Left ventricle myocardium inferior (tissue), 1 donor: ENCODE measurements around the gene KLHL29. TPM values are rescaled to one million over a fixed set of nuclear protein-coding genes. Genes with fewer than 3 reads are reported as not detected.

ENCODE experiments used
- DNase-seq: peaks from one replicate; pipeline ENCODE4 v3.0.0-alpha.2; 2020
- H3K27ac ChIP-seq: fragments of 200-600 bp; replicated peaks from 2 replicates; pipeline ENCODE4 v1.8.0; 2021
- H3K27me3 ChIP-seq: fragments of 200-600 bp; 2 replicates; pipeline ENCODE4 v1.8.0; 2021; ENCODE audit warnings: low read depth
- H3K36me3 ChIP-seq: fragments of 200-600 bp; 2 replicates; pipeline ENCODE4 v1.8.0; 2021
- H3K4me1 ChIP-seq: fragments of 200-600 bp; 2 replicates; pipeline ENCODE4 v1.8.0; 2021
- H3K4me3 ChIP-seq: fragments of 200-600 bp; 2 replicates; pipeline ENCODE4 v1.8.0; 2021; ENCODE audit warnings: mild to moderate bottlenecking, moderate library complexity
- H3K9me3 ChIP-seq: fragments of 200-600 bp; replicated peaks from 2 replicates; pipeline ENCODE4 v1.8.0; 2021
- intact Hi-C: fragments of 100-400 bp; cut with micrococcal nuclease; formaldehyde crosslinking; loops from one replicate; pipeline ENCODE4 v1.11.0; 2022
- total RNA-seq: library from RNA; stranded (reverse); fragmentation: NEBNext Ultra II Directional; extraction: Animal tissue kit (Norgen Biotek cat#: 25700); gene quantifications from one replicate; pipeline ENCODE4 v1.2.1, GENCODE V29; 2021
- TF ChIP-seq, protein P1 (sequence below): fragments of 200-600 bp; IDR thresholded peaks from 2 replicates; pipeline ENCODE4 v1.8.0; 2021; ENCODE audit warnings: antibody characterized with exemption, mild to moderate bottlenecking, borderline replicate concordance
- donor health status: DM: no; HTN: yes; CAD: no; lungs with severe emphysema.

KLHL29 gene
- total RNA-seq, 1 donor from 2014 or later: 1.1 TPM

- Histone ChIP-seq H3K27ac (no peak overlapping the region), H3K4me3 (no peak overlapping the region), H3K4me1 (no peaks in the 10 kb centered on the region), H3K9me3 (peaks cover 13% of the 10 kb centered on the region), H3K27me3 (no peaks in the 10 kb centered on the region), H3K36me3 (no peaks in the 10 kb centered on the region)
- TF ChIP-seq, protein P1, sequence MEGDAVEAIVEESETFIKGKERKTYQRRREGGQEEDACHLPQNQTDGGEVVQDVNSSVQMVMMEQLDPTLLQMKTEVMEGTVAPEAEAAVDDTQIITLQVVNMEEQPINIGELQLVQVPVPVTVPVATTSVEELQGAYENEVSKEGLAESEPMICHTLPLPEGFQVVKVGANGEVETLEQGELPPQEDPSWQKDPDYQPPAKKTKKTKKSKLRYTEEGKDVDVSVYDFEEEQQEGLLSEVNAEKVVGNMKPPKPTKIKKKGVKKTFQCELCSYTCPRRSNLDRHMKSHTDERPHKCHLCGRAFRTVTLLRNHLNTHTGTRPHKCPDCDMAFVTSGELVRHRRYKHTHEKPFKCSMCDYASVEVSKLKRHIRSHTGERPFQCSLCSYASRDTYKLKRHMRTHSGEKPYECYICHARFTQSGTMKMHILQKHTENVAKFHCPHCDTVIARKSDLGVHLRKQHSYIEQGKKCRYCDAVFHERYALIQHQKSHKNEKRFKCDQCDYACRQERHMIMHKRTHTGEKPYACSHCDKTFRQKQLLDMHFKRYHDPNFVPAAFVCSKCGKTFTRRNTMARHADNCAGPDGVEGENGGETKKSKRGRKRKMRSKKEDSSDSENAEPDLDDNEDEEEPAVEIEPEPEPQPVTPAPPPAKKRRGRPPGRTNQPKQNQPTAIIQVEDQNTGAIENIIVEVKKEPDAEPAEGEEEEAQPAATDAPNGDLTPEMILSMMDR: no peak
- intact Hi-C loops: no loop called here
- no peak for DNase-seq
These were observed 221.2 kb downstream of the KLHL29 start for GRCh38 chr2:23606196-23606595.

- TF ChIP-seq, protein P1: no peak
- Histone ChIP-seq H3K4me3 (no peak overlapping the region), H3K27me3 (no peaks in the 10 kb centered on the region), H3K4me1 (no peaks in the 10 kb centered on the region), H3K27ac (no peak overlapping the region), H3K9me3 (peaks cover 20% of the 10 kb centered on the region), H3K36me3 (no peaks in the 10 kb centered on the region)
- intact Hi-C loops: no loop called here
- DNase-seq: no peak
These were observed 222.0 kb downstream of the KLHL29 start for GRCh38 chr2:23606968-23607367.

DNA sequence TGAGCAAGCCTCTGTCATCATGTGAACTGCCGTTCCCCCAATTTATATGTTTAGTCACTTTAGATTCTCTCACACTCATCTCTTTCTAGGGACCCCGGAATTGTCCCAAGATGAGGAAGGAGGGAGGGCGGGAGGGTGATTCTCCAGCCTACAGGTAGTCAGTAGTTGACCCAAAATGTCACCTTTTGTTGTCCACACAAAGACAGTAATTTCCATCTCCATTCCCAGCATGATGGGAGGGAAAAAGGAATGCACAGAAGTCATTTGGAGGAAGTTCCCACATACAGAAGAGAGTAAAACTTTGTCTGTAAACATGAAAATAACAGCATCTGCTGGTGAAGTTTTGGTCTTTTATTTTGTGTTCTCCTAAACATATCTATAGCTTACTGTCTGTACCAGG, 222.9 kb downstream of the KLHL29 start:
- Histone ChIP-seq H3K9me3 (peaks cover 30% of the 10 kb centered on the region), H3K27ac (no peak overlapping the region), H3K4me1 (no peaks in the 10 kb centered on the region), H3K4me3 (no peak overlapping the region), H3K36me3 (no peaks in the 10 kb centered on the region), H3K27me3 (no peaks in the 10 kb centered on the region)
- TF ChIP-seq, protein P1: no peak
- intact Hi-C loops: no loop called here
- DNase-seq: no peak

DNA sequence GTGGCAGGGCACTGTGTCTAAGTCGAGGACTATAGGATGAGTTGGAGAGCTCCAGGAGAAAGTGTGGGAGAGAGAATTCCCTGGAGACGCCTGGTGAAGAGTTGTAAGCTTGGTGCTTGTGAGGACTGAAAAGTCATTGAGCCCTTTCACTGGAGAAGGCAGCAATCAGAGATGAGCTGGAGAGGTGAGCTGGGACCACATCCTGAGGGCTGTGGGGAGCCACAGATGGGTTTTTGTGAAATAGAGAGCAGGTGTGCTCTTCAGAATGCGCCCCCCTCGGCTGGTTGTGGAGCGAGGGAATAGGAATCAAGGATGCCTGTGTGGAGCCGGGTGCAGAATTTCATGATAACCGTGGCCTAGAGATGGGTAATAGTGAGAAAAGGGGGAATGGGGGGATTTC, 224.3 kb downstream of the KLHL29 start:
- DNase-seq: no peak
- intact Hi-C loops: no loop called here
- Histone ChIP-seq H3K27ac (no peak overlapping the region), H3K9me3 (peaks cover 31% of the 10 kb centered on the region), H3K4me1 (no peaks in the 10 kb centered on the region), H3K36me3 (no peaks in the 10 kb centered on the region), H3K4me3 (no peak overlapping the region), H3K27me3 (no peaks in the 10 kb centered on the region)
- TF ChIP-seq, protein P1: no peak

DNA sequence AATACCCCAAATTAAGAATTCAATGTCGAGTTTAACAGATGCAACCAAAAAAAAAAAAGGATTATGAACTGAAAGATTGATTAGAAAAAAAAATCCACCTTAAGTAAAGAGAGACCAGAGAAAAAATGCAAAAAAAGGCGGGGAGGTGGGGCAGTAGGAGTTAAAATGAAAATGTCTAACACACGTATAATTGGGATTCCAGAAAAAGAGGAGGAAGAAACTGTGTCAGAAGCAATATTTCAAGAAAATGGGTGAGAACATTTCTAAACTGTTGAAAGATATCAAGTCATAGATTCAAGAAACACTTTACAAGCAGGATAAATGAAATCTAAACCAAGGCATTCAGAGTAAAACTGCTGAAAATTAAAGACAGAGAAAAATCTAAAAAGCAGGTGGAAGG, 226.9 kb downstream of the KLHL29 start:
- TF ChIP-seq, protein P1: no peak
- H3K27ac ChIP-seq: no peak overlapping the region
- intact Hi-C loops: no loop called here
- peaks cover 5% of the 10 kb centered on the region for H3K4me1 ChIP-seq
- DNase-seq: no peak
- no peak overlapping the region for H3K4me3 ChIP-seq
- H3K27me3 ChIP-seq: no peaks in the 10 kb centered on the region
- no peaks in the 10 kb centered on the region for H3K36me3 ChIP-seq
- H3K9me3 ChIP-seq: peaks cover 24% of the 10 kb centered on the region

GRCh38 chr2:23614701-23615100, 229.7 kb downstream of the KLHL29 start:
- TF ChIP-seq, protein P1: no peak
- Histone ChIP-seq H3K4me1 (peaks cover 28% of the 10 kb centered on the region), H3K27me3 (no peaks in the 10 kb centered on the region), H3K9me3 (peaks cover 21% of the 10 kb centered on the region), H3K4me3 (no peak overlapping the region), H3K27ac (no peak overlapping the region), H3K36me3 (no peaks in the 10 kb centered on the region)
- intact Hi-C loops: no loop called here
- DNase-seq: no peak
